WTC11 (cell line): ENCODE data around the gene RAD23B. TPM values are rescaled to one million over a fixed set of nuclear protein-coding genes. Genes with fewer than 3 reads are reported as not detected.

Source experiments
- ATAC-seq: fragments of 200-7000 bp; cut with Tn5 transposase; 2 replicates; pipeline ENCODE4 v1.10.0; 2021; ENCODE audit warnings: mild to moderate bottlenecking, moderate library complexity
- Bru-seq: library from RNA; stranded (reverse); fragments of 400-500 nt; gene quantifications from one replicate; lab custom pipeline; 2021; lab: Mats Ljungman, UMichigan
- CTCF ChIA-PET: fragments of 300-600 bp; sonication (Branson Sonifier 250); formaldehyde crosslinking; loops from one replicate; lab custom pipeline; 2021; ENCODE audit warnings: antibody characterized with exemption; lab: Charles Lee
- POLR2A ChIA-PET: fragments of 350-600 bp; sonication (Branson Sonifier 250); formaldehyde crosslinking; loops from one replicate; lab custom pipeline; 2021; ENCODE audit warnings: antibody characterized with exemption; lab: Charles Lee
- DNase-seq: peaks from one replicate; pipeline ENCODE4 v3.0.0; 2021; ENCODE audit warnings: low spot score
- H3K27ac Mint-ChIP-seq: 2 replicates; pipeline ENCODE4 v1.8.0; 2021; ENCODE audit warnings: mixed read lengths
- H3K27me3 Mint-ChIP-seq: 2 replicates; pipeline ENCODE4 v1.8.0; 2021; ENCODE audit warnings: low read depth, mild to moderate bottlenecking, moderate library complexity, mixed read lengths
- H3K36me3 Mint-ChIP-seq: 2 replicates; pipeline ENCODE4 v1.8.0; 2021; ENCODE audit warnings: mixed read lengths
- H3K4me1 Mint-ChIP-seq: 2 replicates; pipeline ENCODE4 v1.8.0; 2022; ENCODE audit warnings: mixed read lengths
- H3K4me3 Mint-ChIP-seq: 2 replicates; pipeline ENCODE4 v1.8.0; 2021; ENCODE audit warnings: mild to moderate bottlenecking, moderate library complexity, mixed read lengths
- H3K9me3 Mint-ChIP-seq: 2 replicates; pipeline ENCODE4 v1.8.0; 2021; ENCODE audit warnings: mixed read lengths
- AFF4 ChIP-seq: sonication (generic); formaldehyde crosslinking; IDR thresholded peaks from 2 replicates; pipeline ENCODE4 v1.8.1; 2023; ENCODE audit warnings: mild to moderate bottlenecking, missing genetic modification reagents, borderline replicate concordance
- ATF2 ChIP-seq: sonication (generic); formaldehyde crosslinking; IDR thresholded peaks from 2 replicates; pipeline ENCODE4 v1.8.1; 2022; ENCODE audit warnings: low read depth, missing genetic modification reagents, borderline replicate concordance
- CBFB ChIP-seq: sonication (generic); formaldehyde crosslinking; IDR thresholded peaks from 2 replicates; pipeline ENCODE4 v1.8.1; 2022; ENCODE audit warnings: mild to moderate bottlenecking, low read depth, missing genetic modification reagents
- FOXJ3 ChIP-seq: sonication (generic); formaldehyde crosslinking; IDR thresholded peaks from 2 replicates; pipeline ENCODE4 v1.9.0; 2021; ENCODE audit warnings: missing genetic modification reagents, mild to moderate bottlenecking, borderline replicate concordance
- FOXK1 ChIP-seq: sonication (generic); formaldehyde crosslinking; IDR thresholded peaks from 2 replicates; pipeline ENCODE4 v1.8.0; 2022; ENCODE audit warnings: mild to moderate bottlenecking, moderate library complexity, missing genetic modification reagents
- GRHL2 ChIP-seq: fragments of 250-450 bp; sonication (Bioruptor Pico); IDR thresholded peaks from 2 replicates; pipeline ENCODE4 v1.8.0; 2022; ENCODE audit warnings: mild to moderate bottlenecking, moderate library complexity; ENCODE audit not compliant: insufficient replicate concordance, severe bottlenecking
- GTF2I ChIP-seq: fragments of 250-450 bp; sonication (Bioruptor Pico); conservative IDR thresholded peaks from 2 replicates; pipeline ENCODE4 v1.4.0; 2021; ENCODE audit warnings: mild to moderate bottlenecking
- HMGXB4 ChIP-seq: sonication (generic); formaldehyde crosslinking; IDR thresholded peaks from 2 replicates; pipeline ENCODE4 v1.8.1; 2023; ENCODE audit warnings: mild to moderate bottlenecking, moderate library complexity, missing genetic modification reagents
- IRF1 ChIP-seq: sonication (generic); formaldehyde crosslinking; IDR thresholded peaks from 2 replicates; pipeline ENCODE4 v1.8.0; 2023; ENCODE audit warnings: missing genetic modification reagents
- JUN ChIP-seq: sonication (generic); formaldehyde crosslinking; IDR thresholded peaks from 2 replicates; pipeline ENCODE4 v1.8.0; 2023; ENCODE audit warnings: mild to moderate bottlenecking, missing genetic modification reagents
- KAT7 ChIP-seq: sonication (generic); formaldehyde crosslinking; IDR thresholded peaks from 2 replicates; pipeline ENCODE4 v1.8.1; 2023; ENCODE audit warnings: missing genetic modification reagents, mild to moderate bottlenecking, borderline replicate concordance
- MLX ChIP-seq: sonication (generic); formaldehyde crosslinking; IDR thresholded peaks from 2 replicates; pipeline ENCODE4 v1.8.1; 2023; ENCODE audit warnings: mild to moderate bottlenecking, missing genetic modification reagents, moderate library complexity
- SOX15 ChIP-seq: fragments of 250-450 bp; sonication (Bioruptor Pico); IDR thresholded peaks from 2 replicates; pipeline ENCODE4 v1.9.0; 2021; ENCODE audit warnings: mild to moderate bottlenecking
- STAT6 ChIP-seq: sonication (generic); formaldehyde crosslinking; conservative IDR thresholded peaks from 2 replicates; pipeline ENCODE4 v1.8.1; 2023; ENCODE audit warnings: mild to moderate bottlenecking, low read depth, missing genetic modification reagents, moderate library complexity
- USF1 ChIP-seq: sonication (generic); formaldehyde crosslinking; IDR thresholded peaks from 2 replicates; pipeline ENCODE4 v1.8.0; 2022; ENCODE audit warnings: mild to moderate bottlenecking, missing genetic modification reagents
- ZNF232 ChIP-seq: sonication (generic); formaldehyde crosslinking; IDR thresholded peaks from 2 replicates; pipeline ENCODE4 v1.8.0; 2022; ENCODE audit warnings: mild to moderate bottlenecking, missing genetic modification reagents
- ZSCAN18 ChIP-seq: fragments of 250-450 bp; sonication (Bioruptor Pico); IDR thresholded peaks from 2 replicates; pipeline ENCODE4 v2.1.2; 2022; ENCODE audit warnings: mild to moderate bottlenecking, moderate library complexity
- long read RNA-seq, 3 experiments: library from RNA in 1 of 3; library from capped mRNA in 1 of 3; library from polyadenylated mRNA in 1 of 3; unstranded in 2 of 3; stranded (forward) in 1 of 3; transcript quantifications; one replicate each; pipeline ENCODE4 v2.0.0, GENCODE V29; 2021
- total RNA-seq: library from RNA; stranded (reverse); gene quantifications from 3 replicates; pipeline ENCODE4 v1.2.3, GENCODE V29; 2021

RAD23B gene
- total RNA-seq, result 150 to 180 TPM (median 160 TPM) in 3 replicates
- Bru-seq, nascent RNA, result percentile 96 among the genes with signal in this experiment
- long read RNA-seq, experiment 1, full-length matches to known transcripts, result 59 of 99 reads
- long read RNA-seq, experiment 1, partial matches to known transcripts, result 35 of 99 reads
- long read RNA-seq, experiment 1, other reads (novel, unspliced or antisense), result 5 of 99 reads
- long read RNA-seq, experiment 2, full-length matches to known transcripts, result 168 of 351 reads
- long read RNA-seq, experiment 2, partial matches to known transcripts, result 69 of 351 reads
- long read RNA-seq, experiment 2, other reads (novel, unspliced or antisense), result 114 of 351 reads
- long read RNA-seq, experiment 3, full-length matches to known transcripts, result 7 of 19 reads
- long read RNA-seq, experiment 3, partial matches to known transcripts, result 6 of 19 reads
- long read RNA-seq, experiment 3, other reads (novel, unspliced or antisense), result 6 of 19 reads

GRCh38 chr9:107282759-107283622 is at the start of gene RAD23B:
Gene RAD23B, plus strand, starts transcription at chr9:107283279. Its CDS starts 351 bp downstream, at chr9:107283630.
- CTCF ChIA-PET, result interaction anchor here (1.6 kb wide), 1 partner anchor 58 kb away, joined by 5 read pairs; no protein-coding TSS in a partner anchor
- POLR2A ChIA-PET, result interaction anchor here (1.0 to 1.5 kb wide), 2 partner anchors 22 kb away, joined by 3 read pairs; no protein-coding TSS in a partner anchor
- peaks cover 50% of the 10 kb centered on the region for H3K4me1 Mint-ChIP-seq
- ATAC-seq (peak; percentile 91), DNase-seq (peak; percentile 97)
- peak within 1 kb of the TSS; percentile 99 for H3K27ac Mint-ChIP-seq
- peak within 1 kb of the TSS; percentile 93 for H3K4me3 Mint-ChIP-seq
- peaks cover 3% of the 10 kb centered on the region; the same call in 1 of the 2 replicates for H3K36me3 Mint-ChIP-seq
- no peaks in the 10 kb centered on the region for H3K27me3 Mint-ChIP-seq
- H3K9me3 Mint-ChIP-seq, result no peaks in the 10 kb centered on the region; the same call in 1 of the 2 replicates
- TF ChIP-seq KAT7 (CRISPR knock-in tag), result 0 out of 2 replicates have a peak, but pooled peaks have one; percentile 12
- TF ChIP-seq USF1 (CRISPR knock-in tag), result peak; percentile 47; the same call in 1 of the 2 replicates
- TF ChIP-seq JUN (CRISPR knock-in tag), result no peak; the same call in 1 of the 2 replicates
- TF ChIP-seq STAT6 (CRISPR knock-in tag), result peak; percentile 59; the same call in 1 of the 2 replicates
- TF ChIP-seq FOXK1, result 0 out of 2 replicates have a peak, but pooled peaks have one; percentile 29
- TF ChIP-seq IRF1 (CRISPR knock-in tag), result no peak; the same call in 1 of the 2 replicates
- peak; percentile 84; the same call in 1 of the 2 replicates for TF ChIP-seq MLX
- no peak; the same call in 1 of the 2 replicates for TF ChIP-seq CBFB
- TF ChIP-seq HMGXB4 (CRISPR knock-in tag), result peak; percentile 71
- TF ChIP-seq AFF4, result 0 out of 2 replicates have a peak, but pooled peaks have one; percentile 23
- TF ChIP-seq ZSCAN18 (CRISPR knock-in tag), result no peak
- TF ChIP-seq SOX15, result no peak
- TF ChIP-seq GTF2I (CRISPR knock-in tag), result no peak
- no peak for TF ChIP-seq FOXJ3
- TF ChIP-seq GRHL2, result no peak
- TF ChIP-seq ZNF232 (CRISPR knock-in tag), result peak; percentile 19; the same call in 1 of the 2 replicates
- no peak for TF ChIP-seq ATF2 (CRISPR knock-in tag)
